NCI-H82 treated with DMSO at 0.1 percent for 48 hours (cell line): Measurements from ENCODE around the gene ICOS.

Experiments
- DNase-seq: peaks from one replicate; lab custom pipeline; 2025; ENCODE audit not compliant: unreplicated experiment; lab: John Stamatoyannopoulos, UW

ICOS gene

DNA sequence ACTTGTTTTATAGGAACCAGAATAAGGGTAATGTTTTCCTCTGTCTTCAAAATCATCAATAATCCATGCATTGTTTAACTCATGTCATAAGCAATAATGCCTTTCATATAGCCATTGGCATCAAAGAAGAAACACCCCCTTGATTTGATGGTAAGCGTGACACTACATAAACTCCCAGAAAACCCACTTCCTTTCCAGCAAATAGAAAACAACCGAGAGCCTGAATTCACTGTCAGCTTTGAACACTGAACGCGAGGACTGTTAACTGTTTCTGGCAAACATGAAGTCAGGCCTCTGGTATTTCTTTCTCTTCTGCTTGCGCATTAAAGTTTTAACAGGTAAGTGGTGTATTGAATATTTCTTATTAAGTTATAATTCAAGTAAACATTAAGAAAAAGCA is at the start of gene ICOS:
ICOS (plus strand) TSS at position 229 of the 400 bp plus-strand sequence; CDS start at position 281, 52 bp downstream.
- DNase-seq, result no peak

- DNase-seq, result no peak
These were observed 48.9 kb upstream of the ICOS start for GRCh38 chr2:203887677-203888076.

DNA sequence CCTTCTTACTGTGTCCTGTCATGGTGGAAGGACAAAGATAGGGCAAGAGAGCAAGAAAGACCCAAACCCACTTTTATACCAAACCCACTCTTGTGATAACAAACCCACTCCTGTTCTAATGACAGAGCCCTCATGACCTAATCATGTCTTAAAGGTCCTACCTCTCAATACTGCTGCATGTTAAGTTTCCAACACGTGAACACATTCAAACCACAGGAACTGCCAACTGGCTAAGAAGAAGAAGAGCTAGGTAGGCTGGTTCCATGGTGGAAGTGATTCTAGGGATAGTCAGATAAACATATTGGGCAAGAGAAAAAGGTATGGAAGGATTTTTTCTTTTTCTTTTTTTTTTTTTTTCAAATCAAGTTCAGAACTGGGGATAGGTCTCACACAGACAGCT is 47.0 kb upstream of the ICOS start:
- no peak for DNase-seq

GRCh38 chr2:203889944-203890343 is 46.6 kb upstream of the ICOS start:
- no peak for DNase-seq

- DNase-seq, result no peak
These were observed 45.8 kb upstream of the ICOS start for GRCh38 chr2:203890733-203891132.

DNA sequence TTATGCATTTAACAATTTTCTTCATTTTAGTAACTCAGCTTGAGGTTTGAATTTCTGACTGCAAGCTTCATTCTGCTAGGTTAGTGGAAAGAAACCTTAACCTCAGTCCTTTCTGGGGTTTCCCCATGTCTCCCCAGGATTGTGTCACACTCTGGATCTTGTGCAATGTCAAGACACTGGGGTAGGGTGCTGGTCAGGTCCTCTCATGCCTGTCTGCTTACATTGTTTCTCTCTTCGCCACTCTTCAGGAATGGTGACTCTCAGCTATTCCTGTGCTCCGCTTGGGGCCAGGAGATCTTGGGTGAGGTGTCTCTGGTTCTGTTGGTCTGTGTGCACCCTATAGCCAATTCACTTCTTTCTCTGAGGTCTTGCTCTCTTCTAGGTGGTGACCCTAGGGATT is 45.1 kb upstream of the ICOS start:
- DNase-seq, result no peak

GRCh38 chr2:203892207-203892606 is 44.4 kb upstream of the ICOS start:
- DNase-seq, result no peak

DNA sequence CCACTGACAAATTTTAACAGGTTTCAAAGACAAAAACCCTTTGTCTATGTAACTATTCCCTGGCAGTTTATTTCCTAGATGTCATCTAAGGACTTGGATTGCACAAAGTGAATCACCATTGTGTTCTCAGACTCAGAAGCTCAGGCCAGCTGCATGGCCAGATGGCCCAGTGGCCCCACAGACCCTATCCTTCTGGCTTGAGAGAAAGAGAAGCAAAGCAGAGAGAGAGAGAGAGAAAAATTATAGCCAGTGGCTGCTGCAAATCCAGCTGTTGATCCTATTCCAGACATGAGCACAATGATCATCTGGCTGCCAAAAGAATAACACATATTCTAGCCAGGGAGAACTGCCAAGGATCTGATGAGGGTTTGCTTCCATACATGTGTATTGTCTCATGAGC is 43.2 kb upstream of the ICOS start:
- DNase-seq, result no peak

- no peak for DNase-seq
These were observed 42.7 kb upstream of the ICOS start for GRCh38 chr2:203893840-203894239.

- DNase-seq, result no peak
These were observed 42.3 kb upstream of the ICOS start for GRCh38 chr2:203894262-203894661.

- DNase-seq, result no peak
These were observed 39.0 kb upstream of the ICOS start for GRCh38 chr2:203897544-203897943.

DNA sequence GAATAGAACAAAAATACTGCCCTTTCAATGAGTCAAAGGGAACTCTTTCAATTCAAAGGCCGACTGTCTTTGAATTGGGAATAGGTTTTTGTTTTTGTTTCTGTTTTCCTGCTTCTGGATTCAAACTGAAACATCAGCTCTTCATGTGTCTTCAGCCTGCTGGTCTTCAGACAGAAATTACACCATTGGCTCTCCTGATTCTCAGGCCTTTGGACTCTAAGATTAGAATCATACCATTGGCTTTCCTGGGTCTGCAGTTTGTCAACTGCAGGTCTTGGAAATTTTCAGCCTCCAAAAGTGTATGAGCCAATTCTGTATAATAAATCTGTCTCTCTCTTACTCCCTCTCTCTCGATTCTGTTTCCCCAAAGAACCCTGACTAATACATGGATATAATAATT is 37.9 kb upstream of the ICOS start:
- DNase-seq, result no peak

GRCh38 chr2:203900253-203900652 is 36.3 kb upstream of the ICOS start:
- no peak for DNase-seq

GRCh38 chr2:203904022-203904421 is 32.5 kb upstream of the ICOS start:
- DNase-seq, result no peak

- DNase-seq, result no peak
These were observed 30.9 kb upstream of the ICOS start for GRCh38 chr2:203905656-203906055.

DNA sequence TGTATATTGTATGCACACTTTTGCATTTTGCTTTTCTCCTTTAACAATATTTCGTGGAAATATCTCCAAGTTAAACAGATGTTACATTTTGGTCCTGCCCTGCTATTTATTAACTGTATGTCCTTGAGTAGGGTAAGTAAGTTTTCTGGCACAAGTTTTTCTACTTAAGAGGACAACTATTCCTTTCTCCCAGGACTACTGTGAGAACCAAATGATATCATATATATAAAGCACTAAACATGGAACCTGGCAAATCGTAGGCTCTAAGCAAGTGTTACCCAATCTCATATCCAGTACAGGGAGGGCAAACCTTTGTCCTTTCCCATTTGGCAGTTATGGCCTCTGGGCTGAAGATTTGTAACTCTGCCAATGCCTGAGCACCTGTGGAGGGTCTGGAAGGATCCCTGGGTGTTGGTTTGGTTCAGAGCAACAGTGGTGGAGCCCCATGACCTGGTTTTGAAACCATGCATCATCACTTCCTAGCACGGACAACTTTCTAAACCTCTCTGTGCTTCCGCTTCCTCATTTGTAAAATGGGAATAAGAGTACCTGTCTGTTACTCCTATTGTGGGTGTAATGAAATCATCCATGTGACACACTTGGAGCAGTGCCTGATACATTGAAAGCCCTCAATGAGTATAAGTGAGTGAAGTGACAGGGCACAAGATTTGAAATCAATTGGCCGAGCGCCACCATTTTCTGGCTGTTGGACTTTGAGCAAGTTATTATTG is 28.3 kb upstream of the ICOS start:
- DNase-seq, result no peak

- no peak for DNase-seq
These were observed 27.8 kb upstream of the ICOS start for GRCh38 chr2:203908797-203909185.

DNA sequence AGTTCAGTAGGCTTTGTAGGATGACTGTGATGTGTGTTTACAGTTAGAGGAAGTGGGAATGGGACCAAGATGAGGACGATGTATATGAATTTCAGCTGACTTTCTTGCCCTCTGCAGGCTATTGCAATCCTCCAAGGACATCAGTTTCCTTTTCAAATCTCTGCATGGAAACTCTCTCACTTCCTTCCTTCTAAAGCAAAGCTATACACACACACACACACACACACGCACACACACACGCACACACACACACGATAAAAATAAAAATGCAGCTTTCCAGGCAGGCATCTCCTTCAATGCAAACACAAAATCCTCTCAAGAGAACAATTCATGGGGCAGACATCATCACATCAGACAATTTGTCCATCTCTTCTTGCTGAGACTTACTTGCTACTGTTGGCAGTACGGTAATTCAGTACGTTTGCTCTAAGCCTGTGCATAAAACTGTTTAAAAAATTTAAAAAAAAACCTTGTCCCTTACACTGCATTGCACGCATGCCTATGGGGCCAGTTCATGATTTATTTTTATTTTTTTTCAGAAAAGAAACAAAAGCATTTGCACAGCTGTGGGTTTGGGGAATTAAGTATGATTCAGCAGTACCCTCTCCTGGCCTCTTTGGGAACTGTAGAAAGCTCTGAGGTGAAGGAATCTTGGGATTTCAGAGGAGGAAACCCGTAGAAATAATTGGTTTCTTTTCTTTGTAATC is 27.1 kb upstream of the ICOS start:
- DNase-seq, result peak; percentile 10

GRCh38 chr2:203909974-203910373 is 26.6 kb upstream of the ICOS start:
- DNase-seq, result no peak

DNA sequence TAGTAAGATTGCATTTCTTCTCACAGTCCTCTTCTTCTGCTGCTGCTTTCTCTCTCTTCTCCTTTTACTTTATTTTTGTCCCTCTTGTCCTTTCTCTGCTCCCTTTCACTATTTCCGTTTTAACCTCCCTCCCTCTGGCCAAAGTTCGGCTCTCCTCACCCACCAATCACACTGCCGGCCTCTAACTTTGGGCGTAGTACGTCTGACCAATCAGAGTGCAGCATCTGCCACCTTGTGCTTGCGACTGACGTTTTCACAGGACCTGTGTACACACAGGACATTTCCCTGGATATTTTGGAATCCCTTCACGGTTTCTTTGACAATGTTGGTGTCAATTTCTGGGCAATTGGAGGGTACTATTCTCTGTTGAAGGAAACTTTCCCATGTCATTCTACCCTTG is 22.6 kb upstream of the ICOS start:
- no peak for DNase-seq

DNA sequence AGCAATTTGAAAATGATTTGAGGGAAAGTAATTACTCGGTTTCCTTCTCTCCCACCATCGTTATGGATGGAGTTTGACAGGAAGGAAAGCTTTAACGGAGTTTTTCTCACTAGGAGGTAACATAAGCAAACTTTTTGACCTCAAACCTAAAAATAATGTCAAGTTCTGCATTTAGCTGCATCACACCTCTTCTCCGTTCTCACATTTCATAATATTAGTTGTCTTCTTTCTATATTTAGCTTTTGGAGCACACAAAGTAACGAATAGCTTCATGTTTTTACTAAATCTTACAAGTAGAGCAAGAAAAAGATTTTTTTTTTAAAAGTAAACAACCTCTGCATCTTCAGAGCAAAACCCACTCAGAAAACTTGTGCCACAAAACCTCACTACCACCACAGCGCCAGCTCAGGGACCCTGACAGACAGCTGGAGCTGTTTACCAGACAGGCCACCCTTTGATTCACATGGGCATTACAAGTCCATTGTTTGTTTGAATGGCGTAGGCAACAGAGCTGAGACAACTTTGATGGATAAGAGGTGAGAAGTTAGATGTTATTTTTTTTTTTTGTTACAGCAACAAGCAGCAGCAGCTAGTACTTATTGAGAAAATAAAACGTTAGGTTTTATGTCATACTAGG is 21.9 kb upstream of the ICOS start:
- no peak for DNase-seq

GRCh38 chr2:203915256-203915655 is 21.3 kb upstream of the ICOS start:
- DNase-seq, result no peak
